ENCODE data around the gene ZNF554.
"Not testable (repeated sequence)": the region's sequence is repeated elsewhere in the genome, so short reads cannot be mapped to it uniquely, and the experiment has no call there.

ZNF554 gene

GRCh38 chr19:2866495-2867024 is 46.9 kb downstream of the ZNF554 start:
- DNase-seq (ENCODE audit: low read depth in 3 of 3, low spot score in 1 of 3): no peak

GRCh38 chr19:2867025-2867991 is 47.6 kb downstream of the ZNF554 start, which contains the start of gene ZNF556:
Gene ZNF556 (plus strand): TSS chr19:2867335. CDS start chr19:2867422, 87 bp downstream.
- no peak for DNase-seq (ENCODE audit: low read depth in 3 of 3, low spot score in 1 of 3)

GRCh38 chr19:2869618-2870017 is 50.0 kb downstream of the ZNF554 start:
- DNase-seq (ENCODE audit: low read depth in 3 of 3, low spot score in 1 of 3): no peak

- not testable (repeated sequence) for DNase-seq (ENCODE audit: low read depth in 3 of 3, low spot score in 1 of 3)
These were observed 52.5 kb downstream of the ZNF554 start for GRCh38 chr19:2872175-2872574.

GRCh38 chr19:2877398-2878331 is 58.0 kb downstream of the ZNF554 start:
- no peak for DNase-seq (ENCODE audit: low read depth in 3 of 3, low spot score in 1 of 3)

- DNase-seq (ENCODE audit: low read depth in 3 of 3, low spot score in 1 of 3): no peak
These were observed 64.2 kb downstream of the ZNF554 start for GRCh38 chr19:2883686-2884439.

GRCh38 chr19:2885736-2886135 is 66.1 kb downstream of the ZNF554 start:
- no peak for DNase-seq (ENCODE audit: low read depth in 3 of 3, low spot score in 1 of 3)

Measured in stimulated activated CD4-positive, alpha-beta T cell treated with anti-CD3 and anti-CD28 coated beads, TNF-alpha, amount 100 ng/mL, for 1 hour (primary cell).